ENCODE measurements around the gene FFAR2.

FFAR2 gene

GRCh38 chr19:35408284-35409171, 39.5 kb upstream of the FFAR2 start:
- WGBS, 2 experiments, result 91 to 93% methylated on average over 13 of the region's 13 CpGs
- no peaks in the 10 kb centered on the region for H3K4me1 ChIP-seq (ENCODE audit: control insufficient read depth, insufficient read depth, low read length)
- H3K4me3 ChIP-seq (ENCODE audit: insufficient read depth, low read depth, low read length), result no peak overlapping the region
- no peak overlapping the region for H3K27ac ChIP-seq (ENCODE audit: insufficient read depth, low read depth, low read length, poor library complexity, severe bottlenecking)
- H3K9me3 ChIP-seq (ENCODE audit: control insufficient read depth, low read length), result no peaks in the 10 kb centered on the region
- H3K27me3 ChIP-seq (ENCODE audit: control insufficient read depth, insufficient read depth, low read length, poor library complexity, severe bottlenecking), result no peaks in the 10 kb centered on the region
- no peaks in the 10 kb centered on the region for H3K36me3 ChIP-seq (ENCODE audit: control insufficient read depth, insufficient read depth, low read length)

- H3K27ac ChIP-seq (ENCODE audit: insufficient read depth, low read depth, low read length, poor library complexity, severe bottlenecking), result no peak overlapping the region
These were observed 38.9 kb upstream of the FFAR2 start for GRCh38 chr19:35409191-35409590.

GRCh38 chr19:35410487-35410886, 37.6 kb upstream of the FFAR2 start:
- H3K36me3 ChIP-seq (ENCODE audit: control insufficient read depth, insufficient read depth, low read length), result no peaks in the 10 kb centered on the region
- no peaks in the 10 kb centered on the region for H3K9me3 ChIP-seq (ENCODE audit: control insufficient read depth, low read length)
- 92% methylated on average over 5 of the region's 5 CpGs for WGBS, 2 experiments
- no peak overlapping the region for H3K27ac ChIP-seq (ENCODE audit: insufficient read depth, low read depth, low read length, poor library complexity, severe bottlenecking)
- H3K4me1 ChIP-seq (ENCODE audit: control insufficient read depth, insufficient read depth, low read length), result no peaks in the 10 kb centered on the region
- no peaks in the 10 kb centered on the region for H3K27me3 ChIP-seq (ENCODE audit: control insufficient read depth, insufficient read depth, low read length, poor library complexity, severe bottlenecking)
- H3K4me3 ChIP-seq (ENCODE audit: insufficient read depth, low read depth, low read length), result no peak overlapping the region

More at GRCh38 chr19:35409191-35409590, 38.9 kb upstream of the FFAR2 start:
- H3K4me1 ChIP-seq (ENCODE audit: control insufficient read depth, insufficient read depth, low read length), result no peaks in the 10 kb centered on the region
- H3K27me3 ChIP-seq (ENCODE audit: control insufficient read depth, insufficient read depth, low read length, poor library complexity, severe bottlenecking), result no peaks in the 10 kb centered on the region
- no peak overlapping the region for H3K4me3 ChIP-seq (ENCODE audit: insufficient read depth, low read depth, low read length)
- H3K9me3 ChIP-seq (ENCODE audit: control insufficient read depth, low read length), result no peaks in the 10 kb centered on the region
- WGBS, 2 experiments, result 91 to 92% methylated on average over 5 of the region's 5 CpGs
- H3K36me3 ChIP-seq (ENCODE audit: control insufficient read depth, insufficient read depth, low read length), result no peaks in the 10 kb centered on the region

GRCh38 chr19:35414442-35414841, 33.6 kb upstream of the FFAR2 start:
- Histone ChIP-seq H3K27me3 (ENCODE audit: control insufficient read depth, insufficient read depth, low read length, poor library complexity, severe bottlenecking) (no peaks in the 10 kb centered on the region), H3K4me3 (ENCODE audit: insufficient read depth, low read depth, low read length) (no peak overlapping the region), H3K4me1 (ENCODE audit: control insufficient read depth, insufficient read depth, low read length) (no peaks in the 10 kb centered on the region), H3K27ac (ENCODE audit: insufficient read depth, low read depth, low read length, poor library complexity, severe bottlenecking) (no peak overlapping the region), H3K36me3 (ENCODE audit: control insufficient read depth, insufficient read depth, low read length) (no peaks in the 10 kb centered on the region), H3K9me3 (ENCODE audit: control insufficient read depth, low read length) (no peaks in the 10 kb centered on the region)
- 90 to 95% methylated on average over 3 of the region's 3 CpGs for WGBS, 2 experiments

- 86 to 87% methylated on average over 7 of the region's 7 CpGs for WGBS, 2 experiments
- no peaks in the 10 kb centered on the region for H3K27me3 ChIP-seq (ENCODE audit: control insufficient read depth, insufficient read depth, low read length, poor library complexity, severe bottlenecking)
- no peaks in the 10 kb centered on the region for H3K36me3 ChIP-seq (ENCODE audit: control insufficient read depth, insufficient read depth, low read length)
- H3K27ac ChIP-seq (ENCODE audit: insufficient read depth, low read depth, low read length, poor library complexity, severe bottlenecking), result no peak overlapping the region
- H3K9me3 ChIP-seq (ENCODE audit: control insufficient read depth, low read length), result no peaks in the 10 kb centered on the region
- H3K4me1 ChIP-seq (ENCODE audit: control insufficient read depth, insufficient read depth, low read length), result no peaks in the 10 kb centered on the region
- no peak overlapping the region for H3K4me3 ChIP-seq (ENCODE audit: insufficient read depth, low read depth, low read length)
These were observed 31.7 kb upstream of the FFAR2 start for GRCh38 chr19:35416331-35416730.

- H3K27ac ChIP-seq (ENCODE audit: insufficient read depth, low read depth, low read length, poor library complexity, severe bottlenecking), result no peak overlapping the region
- H3K4me1 ChIP-seq (ENCODE audit: control insufficient read depth, insufficient read depth, low read length), result no peaks in the 10 kb centered on the region
- H3K4me3 ChIP-seq (ENCODE audit: insufficient read depth, low read depth, low read length), result no peak overlapping the region
- H3K36me3 ChIP-seq (ENCODE audit: control insufficient read depth, insufficient read depth, low read length), result no peaks in the 10 kb centered on the region
- H3K27me3 ChIP-seq (ENCODE audit: control insufficient read depth, insufficient read depth, low read length, poor library complexity, severe bottlenecking), result no peaks in the 10 kb centered on the region
- WGBS, 2 experiments, result 92 to 96% methylated on average over 2 of the region's 2 CpGs
- no peaks in the 10 kb centered on the region for H3K9me3 ChIP-seq (ENCODE audit: control insufficient read depth, low read length)
These were observed 30.8 kb upstream of the FFAR2 start for GRCh38 chr19:35417278-35417677.

GRCh38 chr19:35417713-35418534, 30.1 kb upstream of the FFAR2 start:
- Histone ChIP-seq H3K27me3 (ENCODE audit: control insufficient read depth, insufficient read depth, low read length, poor library complexity, severe bottlenecking) (no peaks in the 10 kb centered on the region), H3K27ac (ENCODE audit: insufficient read depth, low read depth, low read length, poor library complexity, severe bottlenecking) (no peak overlapping the region), H3K4me1 (ENCODE audit: control insufficient read depth, insufficient read depth, low read length) (no peaks in the 10 kb centered on the region), H3K4me3 (ENCODE audit: insufficient read depth, low read depth, low read length) (no peak overlapping the region), H3K36me3 (ENCODE audit: control insufficient read depth, insufficient read depth, low read length) (no peaks in the 10 kb centered on the region), H3K9me3 (ENCODE audit: control insufficient read depth, low read length) (no peaks in the 10 kb centered on the region)
- 89 to 95% methylated on average over 7 of the region's 7 CpGs for WGBS, 2 experiments

- WGBS, 2 experiments, result 79 to 86% methylated on average over 3 of the region's 3 CpGs
- no peaks in the 10 kb centered on the region for H3K27me3 ChIP-seq (ENCODE audit: control insufficient read depth, insufficient read depth, low read length, poor library complexity, severe bottlenecking)
- H3K36me3 ChIP-seq (ENCODE audit: control insufficient read depth, insufficient read depth, low read length), result no peaks in the 10 kb centered on the region
- H3K4me1 ChIP-seq (ENCODE audit: control insufficient read depth, insufficient read depth, low read length), result no peaks in the 10 kb centered on the region
- no peak overlapping the region for H3K27ac ChIP-seq (ENCODE audit: insufficient read depth, low read depth, low read length, poor library complexity, severe bottlenecking)
- H3K4me3 ChIP-seq (ENCODE audit: insufficient read depth, low read depth, low read length), result no peak overlapping the region
- H3K9me3 ChIP-seq (ENCODE audit: control insufficient read depth, low read length), result no peaks in the 10 kb centered on the region
These were observed 29.0 kb upstream of the FFAR2 start for GRCh38 chr19:35419046-35419445.

GRCh38 chr19:35419805-35420204, 28.3 kb upstream of the FFAR2 start:
- Histone ChIP-seq H3K4me3 (ENCODE audit: insufficient read depth, low read depth, low read length) (no peak overlapping the region), H3K27ac (ENCODE audit: insufficient read depth, low read depth, low read length, poor library complexity, severe bottlenecking) (no peak overlapping the region), H3K27me3 (ENCODE audit: control insufficient read depth, insufficient read depth, low read length, poor library complexity, severe bottlenecking) (no peaks in the 10 kb centered on the region), H3K4me1 (ENCODE audit: control insufficient read depth, insufficient read depth, low read length) (no peaks in the 10 kb centered on the region), H3K9me3 (ENCODE audit: control insufficient read depth, low read length) (no peaks in the 10 kb centered on the region), H3K36me3 (ENCODE audit: control insufficient read depth, insufficient read depth, low read length) (no peaks in the 10 kb centered on the region)
- WGBS, 2 experiments, result 89 to 93% methylated on average over 5 of the region's 5 CpGs

- Histone ChIP-seq H3K9me3 (ENCODE audit: control insufficient read depth, low read length) (no peaks in the 10 kb centered on the region), H3K27ac (ENCODE audit: insufficient read depth, low read depth, low read length, poor library complexity, severe bottlenecking) (no peak overlapping the region), H3K36me3 (ENCODE audit: control insufficient read depth, insufficient read depth, low read length) (no peaks in the 10 kb centered on the region), H3K4me1 (ENCODE audit: control insufficient read depth, insufficient read depth, low read length) (no peaks in the 10 kb centered on the region), H3K27me3 (ENCODE audit: control insufficient read depth, insufficient read depth, low read length, poor library complexity, severe bottlenecking) (no peaks in the 10 kb centered on the region), H3K4me3 (ENCODE audit: insufficient read depth, low read depth, low read length) (no peak overlapping the region)
- 92 to 93% methylated on average over 11 of the region's 11 CpGs for WGBS, 2 experiments
These were observed 26.7 kb upstream of the FFAR2 start for GRCh38 chr19:35421362-35421761.
